ENCODE data around the gene PSMD9.

- peak; percentile 91 for TF ChIP-seq CTCF (conservative IDR thresholded peaks at IDR 0.05; ENCODE audit: low read depth, low read length)
- no peak for TF ChIP-seq EZH2 (IDR thresholded peaks at IDR 0.05; ENCODE audit: low read length, unreplicated experiment)
Measured at GRCh38 chr12:121955258-121956237, 67.0 kb downstream of the PSMD9 start.
